ENCODE results near the gene SPNS1.
A peak's percentile ranks its signal among the peaks of the same experiment; 100 is the strongest.
"Not testable (repeated sequence)": the region's sequence is repeated elsewhere in the genome, so short reads cannot be mapped to it uniquely, and the experiment has no call there.

The SPNS1 gene

DNA sequence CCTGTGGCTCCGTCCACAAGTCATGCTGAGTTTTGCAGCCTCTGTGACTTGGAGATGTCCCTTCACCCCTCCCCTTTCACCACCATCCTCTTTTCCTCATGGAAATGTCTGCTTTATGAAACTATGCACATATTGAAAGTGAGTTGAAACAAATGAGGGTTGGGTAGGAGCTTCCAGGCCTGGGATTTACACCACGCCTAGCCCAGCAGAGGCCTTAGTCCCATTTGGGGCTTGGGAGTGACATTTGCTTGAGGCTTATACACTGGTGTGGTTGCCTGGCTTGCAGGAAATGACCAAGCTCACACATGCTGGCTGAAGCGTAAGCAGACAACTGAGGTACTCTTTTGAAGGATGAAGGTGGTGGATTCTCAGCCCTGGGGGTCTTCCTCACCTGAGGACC is 10.5 kb upstream of the SPNS1 start:
- H3K36me3 ChIP-seq (ENCODE audit: control insufficient read depth, insufficient read depth, low read length): peaks cover 13% of the 10 kb centered on the region
- no peak for DNase-seq (ENCODE audit: extremely low read depth, insufficient read length)
- no peak overlapping the region for H3K4me3 ChIP-seq (replicated peaks; ENCODE audit: low read depth, low read length)
- TF ChIP-seq, protein P1, sequence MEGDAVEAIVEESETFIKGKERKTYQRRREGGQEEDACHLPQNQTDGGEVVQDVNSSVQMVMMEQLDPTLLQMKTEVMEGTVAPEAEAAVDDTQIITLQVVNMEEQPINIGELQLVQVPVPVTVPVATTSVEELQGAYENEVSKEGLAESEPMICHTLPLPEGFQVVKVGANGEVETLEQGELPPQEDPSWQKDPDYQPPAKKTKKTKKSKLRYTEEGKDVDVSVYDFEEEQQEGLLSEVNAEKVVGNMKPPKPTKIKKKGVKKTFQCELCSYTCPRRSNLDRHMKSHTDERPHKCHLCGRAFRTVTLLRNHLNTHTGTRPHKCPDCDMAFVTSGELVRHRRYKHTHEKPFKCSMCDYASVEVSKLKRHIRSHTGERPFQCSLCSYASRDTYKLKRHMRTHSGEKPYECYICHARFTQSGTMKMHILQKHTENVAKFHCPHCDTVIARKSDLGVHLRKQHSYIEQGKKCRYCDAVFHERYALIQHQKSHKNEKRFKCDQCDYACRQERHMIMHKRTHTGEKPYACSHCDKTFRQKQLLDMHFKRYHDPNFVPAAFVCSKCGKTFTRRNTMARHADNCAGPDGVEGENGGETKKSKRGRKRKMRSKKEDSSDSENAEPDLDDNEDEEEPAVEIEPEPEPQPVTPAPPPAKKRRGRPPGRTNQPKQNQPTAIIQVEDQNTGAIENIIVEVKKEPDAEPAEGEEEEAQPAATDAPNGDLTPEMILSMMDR (IDR thresholded peaks at IDR 0.05; ENCODE audit: insufficient read depth, low read length, poor library complexity, severe bottlenecking): no peak
- no peaks in the 10 kb centered on the region for H3K27me3 ChIP-seq (replicated peaks; ENCODE audit: control insufficient read depth, insufficient read depth, low read length)

DNA sequence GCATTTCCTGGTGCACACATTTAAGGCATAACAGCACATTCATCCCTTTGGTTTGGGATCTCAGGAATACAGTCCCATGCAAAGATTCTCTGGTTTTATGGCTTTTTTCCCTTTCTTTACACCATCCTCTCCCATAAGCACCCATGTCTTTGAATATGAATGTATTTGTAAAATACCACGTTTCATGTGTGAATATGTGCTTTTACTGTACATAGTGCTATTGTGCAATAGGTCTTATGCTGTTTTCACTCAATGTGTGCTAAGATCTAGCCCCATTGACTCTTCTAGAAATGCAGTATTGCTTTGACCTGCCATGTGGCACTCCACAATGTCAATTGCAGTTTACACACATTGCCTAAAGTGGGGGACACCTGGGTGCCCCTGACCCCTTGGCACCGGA is 10.1 kb upstream of the SPNS1 start:
- no peak for DNase-seq (ENCODE audit: extremely low read depth, insufficient read length)
- no peaks in the 10 kb centered on the region for H3K27me3 ChIP-seq (replicated peaks; ENCODE audit: control insufficient read depth, insufficient read depth, low read length)
- no peak overlapping the region for H3K4me3 ChIP-seq (replicated peaks; ENCODE audit: low read depth, low read length)
- peaks cover 12% of the 10 kb centered on the region for H3K36me3 ChIP-seq (ENCODE audit: control insufficient read depth, insufficient read depth, low read length)
- TF ChIP-seq, protein P1 (IDR thresholded peaks at IDR 0.05; ENCODE audit: insufficient read depth, low read length, poor library complexity, severe bottlenecking): no peak

DNA sequence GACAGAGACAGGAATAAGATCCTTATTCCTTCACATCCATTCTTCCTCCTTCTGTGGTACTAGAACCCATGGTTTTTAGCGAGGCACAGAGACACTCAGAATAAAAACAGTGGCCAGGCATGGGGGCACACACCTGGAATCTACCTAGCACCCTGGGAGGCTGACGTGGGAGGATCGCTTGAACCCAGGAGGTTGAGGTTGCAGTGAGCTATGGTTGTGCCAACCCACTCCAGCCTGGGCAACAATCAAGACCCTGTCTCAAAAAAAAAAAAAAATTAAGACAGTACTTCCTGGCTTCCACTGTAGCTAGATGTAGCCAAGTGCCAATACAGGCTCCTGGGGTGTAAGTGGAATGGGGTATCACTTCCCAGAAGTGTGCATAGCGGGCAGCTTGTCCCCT is 7.4 kb upstream of the SPNS1 start:
- H3K27me3 ChIP-seq (replicated peaks; ENCODE audit: control insufficient read depth, insufficient read depth, low read length): no peaks in the 10 kb centered on the region
- peaks cover 7% of the 10 kb centered on the region for H3K36me3 ChIP-seq (ENCODE audit: control insufficient read depth, insufficient read depth, low read length)
- H3K4me3 ChIP-seq (replicated peaks; ENCODE audit: low read depth, low read length): no peak overlapping the region
- no peak for DNase-seq (ENCODE audit: extremely low read depth, insufficient read length)
- TF ChIP-seq, protein P1 (IDR thresholded peaks at IDR 0.05; ENCODE audit: insufficient read depth, low read length, poor library complexity, severe bottlenecking): no peak

DNA sequence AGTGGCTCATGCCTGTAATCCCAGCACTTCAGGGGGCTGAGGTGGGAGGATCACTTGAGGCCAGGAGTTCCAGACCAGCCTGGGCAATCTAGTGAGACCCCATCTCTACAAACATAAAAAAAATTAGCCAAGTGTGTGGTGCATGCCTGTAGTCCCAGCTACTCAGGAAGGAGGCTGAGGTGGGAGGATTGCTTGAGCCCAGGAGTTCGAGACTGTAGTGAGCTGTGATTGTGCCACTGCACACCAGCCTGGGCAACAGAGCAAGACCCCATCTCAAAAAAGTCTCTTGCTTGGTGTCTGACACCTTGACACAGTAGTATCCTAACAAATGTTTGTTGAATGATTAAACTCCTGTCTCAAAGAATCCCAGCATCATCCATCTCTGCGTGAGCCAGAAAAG is 4.9 kb upstream of the SPNS1 start:
- not testable (repeated sequence) for H3K27me3 ChIP-seq (replicated peaks; ENCODE audit: control insufficient read depth, insufficient read depth, low read length); H3K36me3 ChIP-seq (ENCODE audit: control insufficient read depth, insufficient read depth, low read length); H3K4me3 ChIP-seq (replicated peaks; ENCODE audit: low read depth, low read length); DNase-seq (ENCODE audit: extremely low read depth, insufficient read length)

DNA sequence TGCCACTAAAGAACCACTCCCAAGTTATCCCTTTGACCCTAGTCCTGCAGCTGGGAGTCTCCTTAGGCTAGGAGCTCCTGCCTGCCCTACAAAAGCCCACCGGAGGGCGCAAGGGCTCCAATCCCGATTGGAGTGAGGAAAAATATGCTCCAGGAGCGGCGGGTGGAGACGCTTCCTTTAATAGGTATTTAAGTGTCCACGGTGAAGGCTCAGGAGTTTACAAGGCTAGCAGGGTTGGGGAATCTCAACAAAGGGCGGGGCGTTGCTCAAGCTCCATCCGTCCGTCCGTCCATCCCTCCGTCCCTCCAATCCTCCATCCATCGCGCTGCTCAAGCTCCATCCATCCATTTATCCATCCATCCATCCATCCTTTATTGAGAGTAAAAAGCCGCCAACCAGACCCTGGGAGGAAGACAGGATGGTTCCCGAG is 556 bp upstream of the SPNS1 start:
- TF ChIP-seq, protein P1 (IDR thresholded peaks at IDR 0.05; ENCODE audit: insufficient read depth, low read length, poor library complexity, severe bottlenecking): peak; percentile 59
- no peaks in the 10 kb centered on the region for H3K27me3 ChIP-seq (replicated peaks; ENCODE audit: control insufficient read depth, insufficient read depth, low read length)
- H3K4me3 ChIP-seq (replicated peaks; ENCODE audit: low read depth, low read length): peak overlapping the region; percentile 73
- peaks cover 4% of the 10 kb centered on the region for H3K36me3 ChIP-seq (ENCODE audit: control insufficient read depth, insufficient read depth, low read length)
- DNase-seq (ENCODE audit: extremely low read depth, insufficient read length): no peak

DNA sequence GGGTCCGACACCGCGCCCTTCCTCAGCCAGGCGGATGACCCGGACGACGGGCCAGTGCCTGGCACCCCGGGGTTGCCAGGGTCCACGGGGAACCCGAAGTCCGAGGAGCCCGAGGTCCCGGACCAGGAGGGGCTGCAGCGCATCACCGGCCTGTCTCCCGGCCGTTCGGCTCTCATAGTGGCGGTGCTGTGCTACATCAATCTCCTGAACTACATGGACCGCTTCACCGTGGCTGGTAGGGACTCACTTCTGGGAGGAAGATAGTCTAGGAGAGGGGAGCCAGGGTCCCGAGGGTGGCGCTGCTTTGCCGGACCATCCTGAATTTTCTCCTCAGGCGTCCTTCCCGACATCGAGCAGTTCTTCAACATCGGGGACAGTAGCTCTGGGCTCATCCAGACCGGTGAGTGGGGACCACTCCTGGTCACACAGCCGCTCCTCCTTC is 601 bp downstream of the SPNS1 start:
- H3K4me3 ChIP-seq (replicated peaks; ENCODE audit: low read depth, low read length): peak overlapping the region; percentile 73
- no peaks in the 10 kb centered on the region for H3K27me3 ChIP-seq (replicated peaks; ENCODE audit: control insufficient read depth, insufficient read depth, low read length)
- DNase-seq (ENCODE audit: extremely low read depth, insufficient read length): no peak
- peaks cover 7% of the 10 kb centered on the region for H3K36me3 ChIP-seq (ENCODE audit: control insufficient read depth, insufficient read depth, low read length)
- TF ChIP-seq, protein P1 (IDR thresholded peaks at IDR 0.05; ENCODE audit: insufficient read depth, low read length, poor library complexity, severe bottlenecking): no peak
